DND-41 (cell line): ENCODE data around the gene NRDC.

Experiments used
- CTCF ChIP-seq: IDR thresholded peaks from 2 replicates; pipeline ENCODE4 v1.5.1; 2012; ENCODE audit warnings: borderline replicate concordance, low read length, moderate library complexity, mild to moderate bottlenecking; ENCODE audit not compliant: poor library complexity, severe bottlenecking; ENCODE audit errors: extremely low read depth
- EZH2 ChIP-seq: IDR thresholded peaks from 3 replicates; pipeline ENCODE4 v1.6.1; 2012; ENCODE audit warnings: borderline replicate concordance, low read depth, mild to moderate bottlenecking, moderate library complexity, low read length, inconsistent platforms; ENCODE audit not compliant: severe bottlenecking

GRCh38 chr1:51833700-51834099 lies 44.8 kb downstream of the NRDC start:
- TF ChIP-seq EZH2 (no peak), CTCF (no peak)
